ENCODE results near the gene RAB33B.

The RAB33B gene

GRCh38 chr4:139501927-139502899 lies 48.3 kb downstream of the RAB33B start:
- DNase-seq (ENCODE audit: extremely low spot score, insufficient read length, low read depth) (no peak), FAIRE-seq (no peak)

DNA sequence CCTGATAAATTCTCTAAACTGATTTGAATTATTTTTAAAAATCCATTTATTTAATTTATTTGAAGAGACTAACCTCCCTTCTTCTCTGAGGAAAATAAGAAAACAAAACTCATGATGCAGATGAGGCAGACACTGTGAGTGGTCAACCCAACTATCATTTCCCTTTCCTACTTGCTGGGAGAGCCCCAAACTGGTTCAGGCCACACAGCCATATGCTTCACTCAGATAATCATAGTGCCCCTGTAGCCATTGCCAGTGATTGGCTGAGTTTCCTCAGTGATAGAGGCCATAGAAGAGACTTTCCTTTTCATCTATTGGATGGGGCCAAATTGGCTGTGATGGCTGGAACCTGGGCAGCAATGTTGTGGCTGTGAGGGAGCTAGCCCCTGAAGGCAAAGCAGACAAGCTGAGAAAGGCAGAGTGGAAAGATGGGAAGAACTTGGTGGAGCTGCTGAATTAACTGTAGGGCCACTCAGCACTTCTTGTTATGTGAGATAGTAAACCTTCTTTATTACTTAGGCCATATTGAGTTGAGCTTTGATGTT lies 49.8 kb downstream of the RAB33B start:
- no peak for FAIRE-seq

GRCh38 chr4:139506774-139507173 lies 52.9 kb downstream of the RAB33B start:
- FAIRE-seq (no peak), DNase-seq (ENCODE audit: extremely low spot score, insufficient read length, low read depth) (no peak)

More for the DNA sequence above, 49.8 kb downstream of the RAB33B start:
- DNase-seq (ENCODE audit: extremely low spot score, insufficient read length, low read depth): no peak

DNA sequence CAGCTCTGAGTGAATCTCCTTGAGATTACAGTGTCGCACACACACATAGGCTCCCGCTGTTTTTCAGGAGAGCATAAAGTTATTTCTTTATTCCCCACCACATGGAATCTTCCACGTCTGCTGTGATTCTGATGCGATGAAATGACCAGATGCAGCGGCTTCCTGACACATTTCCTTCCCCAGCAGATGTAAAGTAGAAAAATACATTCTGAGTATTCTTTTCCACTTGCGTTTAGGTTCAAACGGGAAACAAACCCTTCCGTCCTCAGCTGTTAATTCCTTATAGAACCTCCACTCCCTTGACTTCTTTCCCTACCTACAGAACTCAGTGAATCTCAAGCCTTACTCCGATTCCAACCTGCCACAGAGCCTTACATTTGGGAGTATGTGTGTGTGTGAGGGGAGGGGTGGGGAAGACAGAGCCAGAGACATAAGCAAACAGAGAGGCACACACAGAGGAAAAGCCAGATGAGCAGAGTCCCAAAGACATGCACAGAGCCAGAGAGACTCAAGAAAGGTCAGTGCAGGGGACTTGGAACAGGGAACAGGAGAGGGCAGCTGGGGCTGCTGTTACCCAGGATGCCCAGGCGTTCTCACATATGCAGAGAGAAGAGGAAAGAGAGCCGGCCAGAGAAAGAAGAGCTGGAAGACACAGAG lies 54.8 kb downstream of the RAB33B start:
- DNase-seq (ENCODE audit: extremely low spot score, insufficient read length, low read depth) (no peak), FAIRE-seq (no peak)

- DNase-seq (ENCODE audit: extremely low spot score, insufficient read length, low read depth) (no peak), FAIRE-seq (no peak)
These were observed 55.9 kb downstream of the RAB33B start for GRCh38 chr4:139509727-139510410.

GRCh38 chr4:139511320-139511719 lies 57.4 kb downstream of the RAB33B start:
- DNase-seq (ENCODE audit: extremely low spot score, insufficient read length, low read depth) (no peak), FAIRE-seq (no peak)

- FAIRE-seq (no peak), DNase-seq (ENCODE audit: extremely low spot score, insufficient read length, low read depth) (no peak)
These were observed 60.6 kb downstream of the RAB33B start for GRCh38 chr4:139514382-139515059.

DNA sequence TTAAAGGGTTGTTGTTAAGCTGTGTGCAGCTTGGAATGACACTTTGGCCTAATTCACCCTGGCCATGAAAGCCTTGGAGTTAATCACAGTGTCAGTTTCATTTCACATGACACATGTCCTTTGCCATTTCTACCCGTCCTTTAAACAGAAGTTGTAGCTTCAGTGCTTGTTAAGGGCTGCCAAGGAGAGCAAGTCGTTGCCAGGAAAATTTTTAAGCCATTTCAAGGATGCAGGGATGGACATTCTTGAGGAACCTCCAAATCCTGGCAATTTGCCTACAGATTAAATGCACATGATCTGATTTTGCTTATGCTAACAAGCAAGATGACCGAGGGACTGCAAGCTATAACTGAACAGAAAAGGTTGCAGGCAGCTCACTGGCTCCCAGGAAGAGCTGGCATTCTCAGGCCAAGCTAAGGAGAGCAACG lies 61.6 kb downstream of the RAB33B start:
- FAIRE-seq: no peak
- no peak for DNase-seq (ENCODE audit: extremely low spot score, insufficient read length, low read depth)

GRCh38 chr4:139521754-139522401 lies 68.0 kb downstream of the RAB33B start:
- FAIRE-seq (peak; percentile 66), DNase-seq (ENCODE audit: extremely low spot score, insufficient read length, low read depth) (no peak)

DNA sequence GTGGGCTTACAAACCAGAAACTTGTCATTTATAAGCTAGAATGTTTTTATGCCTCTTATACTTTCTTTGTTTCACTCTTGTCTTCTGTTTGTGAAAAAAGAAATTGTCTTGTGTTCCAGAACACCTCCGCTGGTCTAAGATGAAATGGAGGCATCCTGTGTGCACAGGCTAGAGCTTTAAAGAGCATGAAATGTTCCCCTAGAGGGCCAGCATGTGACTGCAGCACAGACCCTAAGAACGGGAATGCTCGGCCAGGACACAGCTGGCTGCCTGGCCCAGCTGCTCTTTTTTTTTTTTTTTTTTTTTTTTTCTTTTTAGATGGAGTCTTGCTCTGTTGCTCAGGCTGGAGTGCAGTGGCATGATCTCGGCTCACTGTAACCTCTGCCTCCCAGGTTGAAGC lies 68.5 kb downstream of the RAB33B start:
- FAIRE-seq (no peak), DNase-seq (ENCODE audit: extremely low spot score, insufficient read length, low read depth) (no peak)

- DNase-seq (ENCODE audit: extremely low spot score, insufficient read length, low read depth): no peak
- FAIRE-seq: no peak
These were observed 69.2 kb downstream of the RAB33B start for GRCh38 chr4:139523076-139523475.

- FAIRE-seq (no peak), DNase-seq (ENCODE audit: extremely low spot score, insufficient read length, low read depth) (no peak)
These were observed 70.2 kb downstream of the RAB33B start for GRCh38 chr4:139524062-139524631.

DNA sequence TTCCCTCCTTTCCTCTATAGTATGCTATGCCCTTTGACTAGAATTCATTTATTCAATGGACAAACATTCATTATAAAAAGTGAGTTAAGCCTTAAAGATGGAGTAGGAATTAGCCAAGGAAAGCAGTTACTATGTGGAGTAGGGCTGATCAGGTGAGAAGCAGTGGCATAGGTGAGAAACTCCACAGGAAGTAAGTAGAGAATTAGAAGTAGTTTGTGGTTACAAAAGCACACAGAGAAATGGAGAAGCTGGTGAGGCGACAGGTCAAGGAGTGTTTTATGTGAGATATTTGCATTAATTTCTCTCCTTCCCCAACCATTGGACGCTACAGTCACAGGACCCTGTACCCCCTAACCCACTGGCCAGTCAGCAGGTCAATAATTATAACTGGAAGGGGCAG lies 71.5 kb downstream of the RAB33B start:
- FAIRE-seq: no peak
- DNase-seq (ENCODE audit: extremely low spot score, insufficient read length, low read depth): no peak

Measured in GM18507 (cell line).